OCI-LY1 (cell line): ENCODE measurements around the gene C12orf60.

ENCODE experiments used
- EZH2 ChIP-seq: fragments of 200-600 bp; sonication (generic), shearing (Covaris generic); IDR thresholded peaks from 2 replicates; pipeline ENCODE4 v1.8.0; 2017; ENCODE audit warnings: borderline replicate concordance, mixed run types, mild to moderate bottlenecking, antibody characterized with exemption, low read length, moderate library complexity, mixed read lengths
- TF ChIP-seq, protein P1 (sequence below): fragments of 200-600 bp; sonication (generic), shearing (Covaris generic); IDR thresholded peaks from 2 replicates; pipeline ENCODE4 v1.5.1; 2017; ENCODE audit warnings: mild to moderate bottlenecking, antibody characterized with exemption, low read length, moderate library complexity, mixed read lengths

DNA sequence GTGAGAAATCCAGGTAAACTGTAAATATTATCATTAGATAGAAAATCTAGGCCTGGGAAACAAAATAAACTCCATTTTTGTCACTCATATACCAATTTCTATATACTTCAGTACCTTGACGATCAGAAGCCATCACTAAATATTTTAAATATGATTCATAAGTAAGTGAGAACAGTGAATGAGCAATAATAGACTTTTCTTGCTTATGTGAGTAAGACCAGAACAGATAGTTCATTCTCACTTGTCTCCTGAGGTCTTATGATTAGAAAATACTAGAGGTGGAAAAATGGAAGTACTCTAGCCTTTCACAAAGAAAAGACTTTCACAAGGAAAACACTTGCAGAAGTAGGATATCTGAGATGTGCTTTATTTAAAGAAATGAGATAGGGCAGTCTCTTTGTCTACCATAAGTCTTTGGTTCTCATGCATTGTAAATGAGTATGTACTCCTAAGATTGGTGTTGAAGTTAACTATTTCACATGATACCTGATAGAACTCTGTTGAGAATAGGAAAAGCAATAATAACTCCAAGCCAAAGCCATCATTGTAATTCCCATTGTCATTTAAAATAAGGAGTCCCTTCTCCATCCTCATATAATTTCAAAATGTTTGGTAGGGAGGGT is 20.7 kb downstream of the C12orf60 start:
- TF ChIP-seq EZH2: no peak
- TF ChIP-seq, protein P1, sequence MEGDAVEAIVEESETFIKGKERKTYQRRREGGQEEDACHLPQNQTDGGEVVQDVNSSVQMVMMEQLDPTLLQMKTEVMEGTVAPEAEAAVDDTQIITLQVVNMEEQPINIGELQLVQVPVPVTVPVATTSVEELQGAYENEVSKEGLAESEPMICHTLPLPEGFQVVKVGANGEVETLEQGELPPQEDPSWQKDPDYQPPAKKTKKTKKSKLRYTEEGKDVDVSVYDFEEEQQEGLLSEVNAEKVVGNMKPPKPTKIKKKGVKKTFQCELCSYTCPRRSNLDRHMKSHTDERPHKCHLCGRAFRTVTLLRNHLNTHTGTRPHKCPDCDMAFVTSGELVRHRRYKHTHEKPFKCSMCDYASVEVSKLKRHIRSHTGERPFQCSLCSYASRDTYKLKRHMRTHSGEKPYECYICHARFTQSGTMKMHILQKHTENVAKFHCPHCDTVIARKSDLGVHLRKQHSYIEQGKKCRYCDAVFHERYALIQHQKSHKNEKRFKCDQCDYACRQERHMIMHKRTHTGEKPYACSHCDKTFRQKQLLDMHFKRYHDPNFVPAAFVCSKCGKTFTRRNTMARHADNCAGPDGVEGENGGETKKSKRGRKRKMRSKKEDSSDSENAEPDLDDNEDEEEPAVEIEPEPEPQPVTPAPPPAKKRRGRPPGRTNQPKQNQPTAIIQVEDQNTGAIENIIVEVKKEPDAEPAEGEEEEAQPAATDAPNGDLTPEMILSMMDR: no peak
